ENCODE results near the gene ZNF248. TPM values are rescaled to one million over a fixed set of nuclear protein-coding genes. Genes with fewer than 3 reads are reported as not detected.

ZNF248 gene
- total RNA-seq, 1 donor from 2014 or later = 9.6 TPM

- Histone ChIP-seq H3K36me3 (ENCODE audit: control insufficient read depth, insufficient read depth, low read length) (no peaks in the 10 kb centered on the region), H3K4me3 (ENCODE audit: low read depth, low read length) (no peak overlapping the region), H3K27me3 (ENCODE audit: control insufficient read depth, insufficient read depth, low read length) (no peaks in the 10 kb centered on the region)
- no peak for DNase-seq (ENCODE audit: low read depth)
- TF ChIP-seq, protein P1, sequence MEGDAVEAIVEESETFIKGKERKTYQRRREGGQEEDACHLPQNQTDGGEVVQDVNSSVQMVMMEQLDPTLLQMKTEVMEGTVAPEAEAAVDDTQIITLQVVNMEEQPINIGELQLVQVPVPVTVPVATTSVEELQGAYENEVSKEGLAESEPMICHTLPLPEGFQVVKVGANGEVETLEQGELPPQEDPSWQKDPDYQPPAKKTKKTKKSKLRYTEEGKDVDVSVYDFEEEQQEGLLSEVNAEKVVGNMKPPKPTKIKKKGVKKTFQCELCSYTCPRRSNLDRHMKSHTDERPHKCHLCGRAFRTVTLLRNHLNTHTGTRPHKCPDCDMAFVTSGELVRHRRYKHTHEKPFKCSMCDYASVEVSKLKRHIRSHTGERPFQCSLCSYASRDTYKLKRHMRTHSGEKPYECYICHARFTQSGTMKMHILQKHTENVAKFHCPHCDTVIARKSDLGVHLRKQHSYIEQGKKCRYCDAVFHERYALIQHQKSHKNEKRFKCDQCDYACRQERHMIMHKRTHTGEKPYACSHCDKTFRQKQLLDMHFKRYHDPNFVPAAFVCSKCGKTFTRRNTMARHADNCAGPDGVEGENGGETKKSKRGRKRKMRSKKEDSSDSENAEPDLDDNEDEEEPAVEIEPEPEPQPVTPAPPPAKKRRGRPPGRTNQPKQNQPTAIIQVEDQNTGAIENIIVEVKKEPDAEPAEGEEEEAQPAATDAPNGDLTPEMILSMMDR (IDR thresholded peaks at IDR 0.05; ENCODE audit: insufficient read depth, low read length, poor library complexity, severe bottlenecking) = no peak
These were observed 15.5 kb upstream of the ZNF248 start for GRCh38 chr10:37872955-37873354.

GRCh38 chr10:37872283-37872682 is 14.9 kb upstream of the ZNF248 start:
- no peak for DNase-seq (ENCODE audit: low read depth)
- H3K27me3 ChIP-seq (ENCODE audit: control insufficient read depth, insufficient read depth, low read length) = no peaks in the 10 kb centered on the region
- H3K36me3 ChIP-seq (ENCODE audit: control insufficient read depth, insufficient read depth, low read length) = no peaks in the 10 kb centered on the region
- no peak overlapping the region for H3K4me3 ChIP-seq (ENCODE audit: low read depth, low read length)
- TF ChIP-seq, protein P1 (IDR thresholded peaks at IDR 0.05; ENCODE audit: insufficient read depth, low read length, poor library complexity, severe bottlenecking) = no peak

DNA sequence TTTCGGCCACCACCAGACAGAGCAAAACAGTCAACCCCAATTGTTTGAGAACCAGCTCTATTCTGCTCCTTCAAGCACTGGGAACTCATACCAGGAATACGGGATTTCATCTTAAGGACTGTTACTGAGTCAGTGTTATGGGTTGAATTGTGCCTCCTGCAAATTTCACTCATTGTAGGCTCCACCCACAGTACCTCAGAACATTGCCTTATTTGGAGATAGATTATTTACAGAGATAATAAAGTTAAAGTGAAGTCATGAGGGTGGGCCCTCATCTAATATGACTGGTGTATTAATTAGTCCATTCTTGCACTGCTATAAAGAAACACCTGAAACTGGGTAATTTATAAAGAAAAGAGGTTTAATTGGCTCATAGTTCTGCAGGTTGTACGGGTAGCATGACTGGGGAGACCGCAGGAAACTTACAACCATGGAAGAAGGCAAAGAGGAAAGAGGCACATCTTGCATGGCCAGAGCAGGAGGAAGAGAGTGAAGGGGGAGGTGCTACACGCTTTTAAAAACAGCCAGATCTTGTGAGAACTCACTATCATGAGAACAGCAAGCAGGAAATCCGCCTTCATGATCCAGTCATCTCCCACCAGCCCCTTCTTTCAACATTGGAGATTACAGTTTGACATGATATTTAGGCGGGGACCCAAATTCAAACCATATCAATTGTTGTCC is 14.3 kb upstream of the ZNF248 start:
- no peaks in the 10 kb centered on the region for H3K36me3 ChIP-seq (ENCODE audit: control insufficient read depth, insufficient read depth, low read length)
- H3K27me3 ChIP-seq (ENCODE audit: control insufficient read depth, insufficient read depth, low read length) = no peaks in the 10 kb centered on the region
- H3K4me3 ChIP-seq (ENCODE audit: low read depth, low read length) = no peak overlapping the region
- TF ChIP-seq, protein P1 (IDR thresholded peaks at IDR 0.05; ENCODE audit: insufficient read depth, low read length, poor library complexity, severe bottlenecking) = no peak
- no peak for DNase-seq (ENCODE audit: low read depth)

DNA sequence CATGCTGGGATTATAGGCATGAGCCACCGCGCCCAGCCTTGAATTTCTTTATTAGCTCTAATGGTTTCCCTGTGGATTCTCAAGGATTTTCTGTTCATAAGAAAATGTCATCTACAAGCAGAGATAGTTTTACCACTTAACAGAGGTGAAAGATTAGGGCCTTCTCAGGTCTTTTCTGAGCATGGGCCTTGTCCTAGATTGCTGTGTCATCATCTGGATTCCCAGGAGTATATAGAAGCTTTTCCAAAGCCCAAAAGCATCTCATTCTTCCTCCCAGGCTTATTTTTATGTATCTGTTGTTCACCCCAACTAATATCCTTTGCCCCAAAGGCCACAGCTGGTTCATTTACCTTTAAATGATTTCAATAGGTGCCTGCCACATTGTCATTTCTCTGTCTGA is 13.7 kb upstream of the ZNF248 start:
- Histone ChIP-seq H3K27me3 (ENCODE audit: control insufficient read depth, insufficient read depth, low read length) (no peaks in the 10 kb centered on the region), H3K36me3 (ENCODE audit: control insufficient read depth, insufficient read depth, low read length) (no peaks in the 10 kb centered on the region), H3K4me3 (ENCODE audit: low read depth, low read length) (no peak overlapping the region)
- TF ChIP-seq, protein P1 (IDR thresholded peaks at IDR 0.05; ENCODE audit: insufficient read depth, low read length, poor library complexity, severe bottlenecking) = no peak
- DNase-seq (ENCODE audit: low read depth) = no peak

- DNase-seq (ENCODE audit: low read depth) = no peak
- Histone ChIP-seq H3K36me3 (ENCODE audit: control insufficient read depth, insufficient read depth, low read length) (no peaks in the 10 kb centered on the region), H3K27me3 (ENCODE audit: control insufficient read depth, insufficient read depth, low read length) (no peaks in the 10 kb centered on the region), H3K4me3 (ENCODE audit: low read depth, low read length) (no peak overlapping the region)
- TF ChIP-seq, protein P1 (IDR thresholded peaks at IDR 0.05; ENCODE audit: insufficient read depth, low read length, poor library complexity, severe bottlenecking) = no peak
These were observed 11.4 kb upstream of the ZNF248 start for GRCh38 chr10:37868796-37869195.

Measured in kidney epithelial cell (primary cell).